Right atrium auricular region (tissue), 2 donors: Measurements from ENCODE around the gene BSG. TPM values are rescaled to one million over a fixed set of nuclear protein-coding genes. Genes with fewer than 3 reads are reported as not detected.
"Not testable (repeated sequence)": the region's sequence is repeated elsewhere in the genome, so short reads cannot be mapped to it uniquely, and the experiment has no call there.

ENCODE experiments used
- DNase-seq: peaks from one replicate; pipeline ENCODE4 v3.0.0-alpha.2; 2019; ENCODE audit warnings: low spot score
- H3K27ac ChIP-seq, 2 donors: fragments of 200-600 bp; sonication (generic); 1 replicate in 1 of 2; 2 replicates in 1 of 2; pipeline ENCODE4 v1.5.1; 2016 to 2019
- H3K27me3 ChIP-seq, 2 donors: fragments of 200-600 bp; sonication (generic); one replicate each; pipeline versions ENCODE4 v1.5.1 to v1.6.0; 2017 to 2019
- H3K36me3 ChIP-seq: fragments of 200-600 bp; sonication (generic); one replicate; pipeline ENCODE4 v1.5.1; 2016
- H3K4me1 ChIP-seq, 2 donors: fragments of 200-600 bp; sonication (generic); one replicate each; pipeline versions ENCODE4 v1.5.1 to v1.6.0; 2017 to 2019
- H3K4me3 ChIP-seq, 2 donors: fragments of 200-600 bp; sonication (generic); 1 replicate in 1 of 2; 2 replicates in 1 of 2; pipeline ENCODE4 v1.5.1; 2017 to 2019; ENCODE audit warnings: mild to moderate bottlenecking in 1 of 2, moderate library complexity in 1 of 2
- H3K9me3 ChIP-seq, 2 donors: fragments of 200-600 bp; sonication (generic); one replicate each; pipeline ENCODE4 v1.5.1; 2019
- CTCF ChIP-seq, 2 donors: fragments of 200-600 bp; sonication (generic); IDR thresholded peaks; one replicate each; pipeline ENCODE4 v1.5.1; 2019; ENCODE audit warnings: antibody characterized with exemption in 2 of 2
- total RNA-seq, 2 donors: library from RNA; depleted of rRNA; stranded (reverse); fragments of >200 nt; gene quantifications; one replicate each; pipeline ENCODE4 v1.1.0, GENCODE V29; 2016

Gene BSG
- total RNA-seq, 2 donors from 2014 or later = 1,033 to 1,569 TPM

DNA sequence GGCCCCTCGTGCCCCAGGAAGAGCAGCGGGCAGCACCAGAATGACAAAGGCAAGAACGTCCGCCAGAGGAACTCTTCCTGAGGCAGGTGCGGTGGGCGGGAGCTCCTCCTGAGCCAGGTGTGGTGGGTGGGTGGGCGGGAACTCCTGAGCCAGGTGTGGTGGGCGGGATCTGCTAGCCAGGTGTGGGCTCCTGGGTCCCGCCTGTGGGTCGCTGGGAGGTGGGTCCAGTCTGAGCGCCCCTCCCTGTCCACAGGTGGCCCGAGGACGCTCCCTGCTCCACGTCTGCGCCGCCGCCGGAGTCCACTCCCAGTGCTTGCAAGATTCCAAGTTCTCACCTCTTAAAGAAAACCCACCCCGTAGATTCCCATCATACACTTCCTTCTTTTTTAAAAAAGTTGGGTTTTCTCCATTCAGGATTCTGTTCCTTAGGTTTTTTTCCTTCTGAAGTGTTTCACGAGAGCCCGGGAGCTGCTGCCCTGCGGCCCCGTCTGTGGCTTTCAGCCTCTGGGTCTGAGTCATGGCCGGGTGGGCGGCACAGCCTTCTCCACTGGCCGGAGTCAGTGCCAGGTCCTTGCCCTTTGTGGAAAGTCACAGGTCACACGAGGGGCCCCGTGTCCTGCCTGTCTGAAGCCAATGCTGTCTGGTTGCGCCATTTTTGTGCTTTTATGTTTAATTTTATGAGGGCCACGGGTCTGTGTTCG lies 10.3 kb downstream of the BSG start:
- Histone ChIP-seq H3K36me3 (peaks cover 51% of the 10 kb centered on the region), H3K4me3 (no peak overlapping the region), H3K27me3 (no peaks in the 10 kb centered on the region), H3K4me1 (peaks cover 0 to 37% of the 10 kb centered on the region in 2 donors), H3K27ac (no peak overlapping the region), H3K9me3 (no peaks in the 10 kb centered on the region)
- no peak for DNase-seq
- TF ChIP-seq CTCF (IDR thresholded peaks at IDR 0.05) = no peak

DNA sequence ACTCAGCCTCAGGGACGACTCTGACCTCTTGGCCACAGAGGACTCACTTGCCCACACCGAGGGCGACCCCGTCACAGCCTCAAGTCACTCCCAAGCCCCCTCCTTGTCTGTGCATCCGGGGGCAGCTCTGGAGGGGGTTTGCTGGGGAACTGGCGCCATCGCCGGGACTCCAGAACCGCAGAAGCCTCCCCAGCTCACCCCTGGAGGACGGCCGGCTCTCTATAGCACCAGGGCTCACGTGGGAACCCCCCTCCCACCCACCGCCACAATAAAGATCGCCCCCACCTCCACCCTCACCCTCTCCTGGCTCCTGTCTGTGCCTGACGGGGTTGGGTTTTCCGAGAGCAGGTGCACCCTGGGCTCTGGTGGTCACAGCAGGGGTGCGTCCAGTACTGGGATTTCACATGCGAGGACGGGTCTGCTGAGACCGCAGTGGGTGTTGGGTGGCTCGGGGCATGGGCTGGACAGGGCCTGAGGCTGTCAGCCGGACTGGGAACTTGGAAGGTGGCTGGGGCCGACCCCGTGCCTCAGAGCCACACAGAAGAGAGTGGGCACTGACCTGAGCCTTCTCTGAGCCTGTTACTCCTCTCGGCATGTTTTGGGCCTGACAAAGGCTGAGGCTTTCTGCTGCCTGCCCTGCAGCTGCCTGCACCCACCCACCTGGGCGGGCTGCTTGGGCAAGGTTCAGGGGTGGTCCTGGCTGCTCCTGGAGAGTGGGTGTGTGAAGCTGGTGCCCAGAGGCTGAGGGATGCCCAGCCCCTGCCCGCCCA lies 11.0 kb downstream of the BSG start:
- no peak for TF ChIP-seq CTCF (IDR thresholded peaks at IDR 0.05)
- Histone ChIP-seq H3K4me1 (peaks cover 0 to 35% of the 10 kb centered on the region in 2 donors), H3K9me3 (no peaks in the 10 kb centered on the region), H3K36me3 (peaks cover 44% of the 10 kb centered on the region), H3K27me3 (peaks cover 0 to under 1% of the 10 kb centered on the region in 2 donors), H3K27ac (no peak overlapping the region), H3K4me3 (no peak overlapping the region)
- no peak for DNase-seq

- Histone ChIP-seq H3K4me1 (peaks cover 0 to 38% of the 10 kb centered on the region in 2 donors), H3K27me3 (peaks cover 0 to 6% of the 10 kb centered on the region in 2 donors), H3K27ac (no peak overlapping the region)
Observed at GRCh38 chr19:583968-584239, 11.5 kb downstream of the BSG start.

DNA sequence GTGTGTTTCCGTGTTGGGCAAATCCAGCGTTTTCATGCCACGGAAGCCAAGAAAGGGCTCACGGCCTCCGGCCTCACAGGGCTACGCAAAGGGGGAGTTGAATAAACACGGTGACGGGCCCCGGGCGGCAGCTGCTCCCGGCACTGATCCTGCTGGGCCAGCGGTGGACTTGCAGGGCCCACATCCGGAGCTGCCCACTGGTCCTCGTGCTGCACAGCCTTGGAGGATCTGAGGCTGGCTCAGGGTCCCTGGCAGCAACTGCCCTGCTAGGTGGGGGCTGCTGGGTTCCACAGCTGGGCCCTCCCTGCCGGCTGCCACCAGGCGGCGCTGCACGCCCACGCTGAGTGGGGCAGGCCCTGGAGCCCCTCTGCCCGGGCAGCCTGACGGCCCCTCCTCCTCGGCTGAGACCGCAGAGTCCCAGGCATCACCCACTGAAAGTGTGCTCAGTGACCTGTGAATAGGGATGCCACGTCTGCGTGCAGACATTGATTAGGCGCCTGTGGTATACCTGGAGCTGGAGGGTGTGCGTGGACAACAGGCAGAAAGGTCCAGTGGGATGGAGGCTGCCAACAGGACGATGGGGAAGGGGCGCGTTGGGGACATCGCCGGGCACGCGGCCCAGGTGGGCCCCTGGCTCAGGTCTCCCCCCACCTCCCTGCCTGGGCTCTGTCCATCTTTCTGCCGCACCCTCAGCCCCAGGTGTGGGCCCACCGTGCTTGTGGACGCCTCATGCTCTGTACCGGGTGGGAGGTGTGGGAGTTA lies 12.0 kb downstream of the BSG start:
- Histone ChIP-seq H3K9me3 (no peaks in the 10 kb centered on the region), H3K27ac (no peak overlapping the region), H3K27me3 (peaks cover 0 to 11% of the 10 kb centered on the region in 2 donors), H3K4me1 (peaks cover 0 to 39% of the 10 kb centered on the region in 2 donors), H3K36me3 (peaks cover 40% of the 10 kb centered on the region), H3K4me3 (no peak overlapping the region)
- DNase-seq = no peak
- TF ChIP-seq CTCF (IDR thresholded peaks at IDR 0.05) = peak; percentile 83 to 87

More at GRCh38 chr19:583968-584239, 11.5 kb downstream of the BSG start:
- H3K36me3 ChIP-seq = peaks cover 43% of the 10 kb centered on the region
- H3K4me3 ChIP-seq = no peak overlapping the region
- no peak for DNase-seq
- no peaks in the 10 kb centered on the region for H3K9me3 ChIP-seq
- no peak for TF ChIP-seq CTCF (IDR thresholded peaks at IDR 0.05)

GRCh38 chr19:585146-585545 lies 12.8 kb downstream of the BSG start:
- H3K4me3 ChIP-seq, H3K9me3 ChIP-seq, DNase-seq, H3K27ac ChIP-seq: not testable (repeated sequence)
- H3K4me1 ChIP-seq = peaks cover 0 to 33% of the 10 kb centered on the region in 2 donors
- peaks cover 0 to 12% of the 10 kb centered on the region in 2 donors for H3K27me3 ChIP-seq
- H3K36me3 ChIP-seq = peaks cover 33% of the 10 kb centered on the region
